NCI-H345 treated with DMSO at 0.1 percent for 48 hours (cell line): ENCODE data around the gene MYLK.
"Not testable (repeated sequence)": the region's sequence is repeated elsewhere in the genome, so short reads cannot be mapped to it uniquely, and the experiment has no call there.

ENCODE experiments used
- DNase-seq: peaks from one replicate; lab custom pipeline; 2025; ENCODE audit not compliant: unreplicated experiment; lab: John Stamatoyannopoulos, UW

Gene MYLK, protein sequence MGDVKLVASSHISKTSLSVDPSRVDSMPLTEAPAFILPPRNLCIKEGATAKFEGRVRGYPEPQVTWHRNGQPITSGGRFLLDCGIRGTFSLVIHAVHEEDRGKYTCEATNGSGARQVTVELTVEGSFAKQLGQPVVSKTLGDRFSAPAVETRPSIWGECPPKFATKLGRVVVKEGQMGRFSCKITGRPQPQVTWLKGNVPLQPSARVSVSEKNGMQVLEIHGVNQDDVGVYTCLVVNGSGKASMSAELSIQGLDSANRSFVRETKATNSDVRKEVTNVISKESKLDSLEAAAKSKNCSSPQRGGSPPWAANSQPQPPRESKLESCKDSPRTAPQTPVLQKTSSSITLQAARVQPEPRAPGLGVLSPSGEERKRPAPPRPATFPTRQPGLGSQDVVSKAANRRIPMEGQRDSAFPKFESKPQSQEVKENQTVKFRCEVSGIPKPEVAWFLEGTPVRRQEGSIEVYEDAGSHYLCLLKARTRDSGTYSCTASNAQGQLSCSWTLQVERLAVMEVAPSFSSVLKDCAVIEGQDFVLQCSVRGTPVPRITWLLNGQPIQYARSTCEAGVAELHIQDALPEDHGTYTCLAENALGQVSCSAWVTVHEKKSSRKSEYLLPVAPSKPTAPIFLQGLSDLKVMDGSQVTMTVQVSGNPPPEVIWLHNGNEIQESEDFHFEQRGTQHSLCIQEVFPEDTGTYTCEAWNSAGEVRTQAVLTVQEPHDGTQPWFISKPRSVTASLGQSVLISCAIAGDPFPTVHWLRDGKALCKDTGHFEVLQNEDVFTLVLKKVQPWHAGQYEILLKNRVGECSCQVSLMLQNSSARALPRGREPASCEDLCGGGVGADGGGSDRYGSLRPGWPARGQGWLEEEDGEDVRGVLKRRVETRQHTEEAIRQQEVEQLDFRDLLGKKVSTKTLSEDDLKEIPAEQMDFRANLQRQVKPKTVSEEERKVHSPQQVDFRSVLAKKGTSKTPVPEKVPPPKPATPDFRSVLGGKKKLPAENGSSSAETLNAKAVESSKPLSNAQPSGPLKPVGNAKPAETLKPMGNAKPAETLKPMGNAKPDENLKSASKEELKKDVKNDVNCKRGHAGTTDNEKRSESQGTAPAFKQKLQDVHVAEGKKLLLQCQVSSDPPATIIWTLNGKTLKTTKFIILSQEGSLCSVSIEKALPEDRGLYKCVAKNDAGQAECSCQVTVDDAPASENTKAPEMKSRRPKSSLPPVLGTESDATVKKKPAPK (N-terminal part only)

GRCh38 chr3:123884203-123884831 is at the start of gene MYLK:
TSS of gene MYLK (minus strand) at chr3:123884332. CDS start at chr3:123793841, 90,491 bp downstream.
- DNase-seq: peak; percentile 28

DNA sequence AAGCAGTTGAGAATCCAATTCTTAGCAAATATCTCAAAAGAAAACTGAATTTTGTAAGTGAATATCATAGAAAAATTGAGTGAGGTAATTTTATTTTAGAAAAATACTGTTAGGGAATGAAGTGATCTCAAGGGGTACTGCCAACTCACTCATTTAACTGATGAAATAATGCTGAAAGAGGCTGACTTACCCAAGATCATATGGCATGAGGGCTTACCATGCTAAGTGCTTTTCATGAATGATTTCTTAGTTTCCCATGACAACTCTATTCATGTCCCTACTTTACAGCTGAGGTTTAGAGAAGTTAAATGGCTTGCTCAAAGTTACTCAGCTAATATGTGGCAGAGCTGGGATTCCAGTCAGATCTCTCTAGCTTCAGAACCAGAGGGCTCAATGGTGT is 46.3 kb upstream of the MYLK start:
- no peak for DNase-seq

DNA sequence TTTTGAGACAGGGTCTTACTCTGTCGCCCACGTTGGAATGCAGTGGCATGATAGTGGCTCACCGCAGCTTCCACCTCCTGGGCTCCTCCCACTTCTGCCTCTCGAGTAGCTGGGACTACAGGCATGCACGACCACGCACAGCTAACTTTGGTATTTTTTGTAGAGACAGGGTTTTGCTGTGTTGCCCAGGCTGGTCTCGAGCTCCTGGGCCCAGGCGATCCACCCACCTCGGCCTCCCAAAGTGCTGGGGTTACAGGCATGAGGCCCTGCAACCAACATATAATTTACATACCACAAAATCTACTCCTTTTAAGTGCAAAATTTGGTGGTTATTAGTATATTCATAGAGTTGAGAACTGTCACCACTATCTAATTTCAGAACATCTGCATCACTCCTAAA is 45.2 kb upstream of the MYLK start:
- DNase-seq: no peak

GRCh38 chr3:123926396-123926795 is 42.3 kb upstream of the MYLK start:
- no peak for DNase-seq

GRCh38 chr3:123920868-123921267 is 36.7 kb upstream of the MYLK start:
- no peak for DNase-seq

DNA sequence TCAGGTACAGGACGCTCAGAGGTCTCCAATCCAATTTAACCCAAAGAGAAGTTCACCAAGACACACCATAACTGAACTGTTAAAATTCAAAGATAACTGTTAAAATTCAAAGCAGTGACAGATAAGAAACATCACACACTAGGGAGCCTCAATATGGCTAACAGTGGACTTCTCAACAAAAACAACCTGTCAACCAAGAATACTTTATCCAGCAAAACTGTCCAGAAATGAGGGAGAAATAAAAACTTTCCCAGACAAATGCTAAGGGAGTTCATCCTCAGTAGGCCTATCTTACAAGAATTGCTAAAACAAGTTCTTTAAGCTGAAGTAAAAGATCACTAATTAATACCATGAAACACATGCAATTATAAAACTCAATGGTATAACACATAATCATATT is 36.3 kb upstream of the MYLK start:
- DNase-seq: no peak

- DNase-seq: no peak
Observed at GRCh38 chr3:123919353-123919752, 35.2 kb upstream of the MYLK start.

DNA sequence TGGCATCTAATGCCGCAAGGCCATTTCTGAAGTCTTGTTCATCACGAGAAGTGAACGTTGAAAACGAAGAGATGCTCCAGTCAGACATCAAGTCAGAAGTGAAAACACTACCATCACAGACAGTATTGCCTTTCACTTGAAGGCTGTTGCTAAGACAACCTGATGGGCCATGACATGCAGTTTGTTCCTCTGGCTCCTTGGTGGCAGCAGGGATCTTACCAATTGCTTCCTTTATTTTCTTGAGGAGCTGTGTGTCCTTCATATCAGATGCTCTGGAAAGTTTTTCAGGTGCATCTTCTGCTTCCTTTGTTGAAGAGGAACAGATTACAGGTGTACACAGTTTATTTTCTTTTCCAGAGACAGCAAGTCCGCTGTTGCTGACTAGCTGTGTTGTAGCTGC is 30.7 kb upstream of the MYLK start:
- DNase-seq: no peak

- no peak for DNase-seq
Observed at GRCh38 chr3:123909785-123910184, 25.7 kb upstream of the MYLK start.

- no peak for DNase-seq
Observed at GRCh38 chr3:123907720-123908119, 23.6 kb upstream of the MYLK start.

DNA sequence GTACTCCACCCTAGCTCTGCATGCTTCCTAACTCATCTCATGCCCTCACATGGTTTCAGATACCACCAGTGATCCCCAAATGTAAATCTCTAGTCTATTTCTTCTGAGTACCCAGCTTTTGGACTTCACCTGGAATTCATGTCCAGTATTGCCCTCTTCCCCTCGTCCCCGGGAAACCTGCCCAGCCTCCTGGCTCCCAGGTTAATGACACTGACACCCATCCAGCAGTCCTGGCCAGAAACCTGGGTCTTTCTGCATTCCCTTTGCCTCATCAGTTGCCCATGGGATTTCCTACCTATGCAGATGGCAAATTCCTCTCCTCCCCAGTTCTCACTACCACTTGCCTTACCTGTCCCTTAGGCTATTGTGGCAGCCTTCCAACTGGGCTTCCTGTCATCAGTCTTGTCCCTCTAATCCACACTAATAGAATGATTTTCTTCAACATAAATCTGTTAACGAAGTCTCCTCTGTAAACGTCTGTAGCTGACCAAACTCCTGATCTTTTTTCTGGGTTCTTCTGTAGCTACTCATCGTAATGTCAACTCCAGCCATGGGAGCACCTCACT is 15.3 kb upstream of the MYLK start:
- DNase-seq: no peak

DNA sequence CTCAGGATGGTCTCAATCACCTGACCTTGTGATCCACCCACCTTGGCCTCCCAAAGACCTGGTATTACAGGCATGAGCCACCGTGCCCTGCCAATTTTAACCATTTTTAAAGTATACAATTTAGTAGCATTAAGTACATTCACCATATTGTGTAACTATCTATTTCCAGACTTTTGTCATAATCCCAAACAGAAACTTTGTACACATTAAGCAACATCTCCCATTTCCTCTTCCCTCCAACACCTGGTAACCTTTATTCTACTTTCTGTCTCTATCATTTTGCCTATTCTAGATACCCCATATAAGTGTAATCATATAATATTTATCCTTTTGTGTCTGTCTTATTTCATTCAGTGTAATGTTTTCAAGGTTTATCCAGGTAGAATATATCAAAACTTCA is 8.9 kb upstream of the MYLK start:
- DNase-seq: no peak

DNA sequence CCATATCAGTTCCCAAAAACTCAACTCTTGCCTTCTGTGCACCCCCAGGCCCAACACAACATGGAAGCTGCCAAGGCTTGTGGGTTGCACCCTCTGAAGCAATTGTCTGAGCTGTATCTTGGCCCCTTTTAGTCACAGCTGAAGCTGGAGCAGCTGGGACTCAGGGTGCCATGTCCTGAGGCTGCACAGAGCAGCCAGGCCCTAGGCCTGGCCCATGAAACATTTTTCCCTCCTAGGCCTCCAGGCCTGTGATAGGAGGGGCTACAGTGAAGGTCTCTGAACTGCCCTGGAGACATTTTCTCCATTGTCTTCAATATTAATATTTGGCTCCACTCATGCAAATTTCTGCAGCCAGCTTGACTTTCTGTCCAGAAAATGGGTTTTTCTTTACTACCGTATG is 8.1 kb upstream of the MYLK start:
- DNase-seq: no peak

- not testable (repeated sequence) for DNase-seq
Observed at GRCh38 chr3:123890991-123891390, 6.9 kb upstream of the MYLK start.

DNA sequence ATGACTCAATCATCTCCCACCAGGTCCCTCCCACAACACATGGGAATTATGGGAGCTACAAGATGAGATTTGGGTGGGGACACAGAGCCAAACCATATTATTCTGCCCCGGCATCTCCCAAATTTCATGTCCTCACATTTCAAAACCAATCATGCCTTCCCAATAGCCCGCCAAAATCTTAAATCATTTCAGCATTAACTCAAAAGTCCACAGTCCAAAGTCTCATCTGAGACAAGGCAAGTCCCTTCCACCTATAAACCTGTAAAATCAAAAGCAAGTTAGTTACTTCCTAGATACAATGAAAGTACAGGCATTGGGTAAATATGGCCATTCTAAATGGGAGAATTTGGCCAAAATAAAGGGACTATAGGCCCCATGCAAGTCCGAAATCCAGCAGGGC is 6.0 kb upstream of the MYLK start:
- not testable (repeated sequence) for DNase-seq

DNA sequence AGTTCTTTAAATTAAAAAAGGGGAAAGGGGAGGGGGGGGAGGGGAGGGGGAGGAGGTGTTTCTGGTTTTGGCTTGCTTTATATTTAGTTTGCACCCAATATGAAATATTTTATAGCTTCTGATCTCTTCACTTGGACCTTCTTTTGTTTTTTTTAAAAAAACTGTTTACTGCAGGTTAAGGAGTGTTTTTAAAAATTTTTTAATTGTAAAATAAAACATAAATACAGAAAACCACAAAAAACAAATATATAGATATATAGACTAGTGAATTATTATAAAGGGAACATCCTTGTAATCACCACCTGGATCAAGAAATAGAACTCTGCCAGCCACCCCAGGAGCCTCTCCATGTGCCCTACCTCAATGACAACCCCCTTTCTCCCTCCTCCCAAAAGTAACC is 861 bp upstream of the MYLK start:
- DNase-seq: no peak

DNA sequence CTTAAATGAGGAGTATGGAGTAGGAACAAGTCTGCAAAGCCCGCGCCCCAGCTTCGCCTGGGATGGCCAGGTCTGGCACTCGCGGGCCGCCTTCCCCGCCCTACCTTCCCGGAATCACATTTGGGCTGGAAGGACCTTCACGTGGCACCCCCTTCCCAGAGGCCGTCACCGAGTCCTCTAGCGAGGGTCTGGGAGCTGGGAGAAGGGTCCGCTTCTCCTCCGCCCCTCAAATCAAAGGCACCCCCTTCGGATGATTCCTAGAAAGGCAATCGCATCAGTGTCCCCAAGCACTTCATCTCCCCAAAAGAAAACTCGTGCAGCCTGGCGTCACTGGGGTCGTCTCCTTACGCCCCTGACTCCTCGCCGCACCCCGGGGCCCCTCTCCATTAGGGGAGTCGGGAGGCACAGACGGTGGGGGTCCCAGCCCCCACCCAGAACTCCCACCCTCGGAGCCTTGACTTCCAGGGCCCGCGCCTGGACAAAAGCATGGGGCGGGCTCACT is 380 bp downstream of the MYLK start:
- no peak for DNase-seq

DNA sequence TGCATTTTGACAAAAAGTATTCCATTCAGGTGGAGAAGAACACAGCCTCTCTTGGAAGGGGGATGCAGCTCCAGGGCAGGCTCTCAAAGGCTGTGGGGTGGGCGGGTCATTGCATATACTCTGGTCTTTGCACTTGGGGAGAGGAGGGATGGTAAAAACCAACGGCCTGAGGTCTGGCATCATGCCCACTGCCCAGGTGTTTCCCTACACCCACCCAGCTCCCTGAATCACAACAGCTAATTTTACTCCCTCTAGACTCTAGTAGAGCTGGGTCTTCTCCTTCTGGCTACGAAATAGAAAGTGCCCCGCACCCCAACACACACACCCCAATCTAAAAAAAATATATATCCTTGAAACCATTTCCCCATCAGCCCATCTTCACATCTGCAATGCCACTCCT is 1.0 kb downstream of the MYLK start:
- no peak for DNase-seq

GRCh38 chr3:123881771-123882170 is 2.4 kb downstream of the MYLK start:
- DNase-seq: peak; percentile 9

GRCh38 chr3:123880998-123881561 is 3.1 kb downstream of the MYLK start:
- peak; percentile 66 for DNase-seq
